IPS-11a (cell line): ENCODE data around the gene GATA6.
"Not testable (repeated sequence)": the region's sequence is repeated elsewhere in the genome, so short reads cannot be mapped to it uniquely, and the experiment has no call there.

Experiments used
- H3K4me3 ChIP-seq: one replicate; pipeline ENCODE4 v1.5.1; 2013; ENCODE audit warnings: low read depth, low read length, control low read depth

The GATA6 gene

GRCh38 chr18:22180722-22181121 is 11.3 kb downstream of the GATA6 start:
- H3K4me3 ChIP-seq = no peak overlapping the region

- no peak overlapping the region for H3K4me3 ChIP-seq
Measured at GRCh38 chr18:22182884-22183697, 13.7 kb downstream of the GATA6 start.

- no peak overlapping the region for H3K4me3 ChIP-seq
Measured at GRCh38 chr18:22183698-22184170, 14.3 kb downstream of the GATA6 start.

GRCh38 chr18:22184573-22184972 is 15.2 kb downstream of the GATA6 start:
- not testable (repeated sequence) for H3K4me3 ChIP-seq

- no peak overlapping the region for H3K4me3 ChIP-seq
Measured at GRCh38 chr18:22185273-22185672, 15.9 kb downstream of the GATA6 start.

DNA sequence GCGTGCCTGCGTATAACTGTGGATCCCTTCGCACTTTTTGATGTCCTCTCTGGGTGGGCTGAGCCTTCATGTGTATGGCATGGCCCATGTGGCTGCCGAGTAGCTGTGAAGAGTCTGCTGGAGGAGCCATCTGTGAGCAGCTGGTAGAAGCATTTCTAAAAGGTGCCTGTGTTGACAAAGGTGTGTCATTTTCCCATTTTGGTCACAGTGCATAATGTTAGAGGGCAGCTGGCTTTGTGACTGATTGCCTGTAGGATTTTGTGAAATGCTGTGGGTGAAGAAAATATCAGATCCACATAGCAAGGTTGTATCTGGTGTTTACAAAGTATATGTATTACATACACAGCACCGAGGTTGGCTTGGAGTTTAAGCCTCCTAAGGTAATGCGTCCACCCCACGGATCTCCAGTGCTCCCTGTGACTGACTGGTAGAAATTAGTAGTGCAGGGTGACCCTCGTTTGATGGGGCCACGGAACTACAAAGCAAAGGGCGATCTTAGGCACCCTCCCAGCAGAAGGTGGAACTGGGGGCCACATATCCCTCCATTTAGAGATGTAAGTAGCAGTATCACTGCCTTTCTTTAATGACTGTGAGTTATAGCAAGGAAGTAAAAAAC is 16.5 kb downstream of the GATA6 start:
- H3K4me3 ChIP-seq = no peak overlapping the region

- no peak overlapping the region for H3K4me3 ChIP-seq
Measured at GRCh38 chr18:22186484-22186971, 17.1 kb downstream of the GATA6 start.

DNA sequence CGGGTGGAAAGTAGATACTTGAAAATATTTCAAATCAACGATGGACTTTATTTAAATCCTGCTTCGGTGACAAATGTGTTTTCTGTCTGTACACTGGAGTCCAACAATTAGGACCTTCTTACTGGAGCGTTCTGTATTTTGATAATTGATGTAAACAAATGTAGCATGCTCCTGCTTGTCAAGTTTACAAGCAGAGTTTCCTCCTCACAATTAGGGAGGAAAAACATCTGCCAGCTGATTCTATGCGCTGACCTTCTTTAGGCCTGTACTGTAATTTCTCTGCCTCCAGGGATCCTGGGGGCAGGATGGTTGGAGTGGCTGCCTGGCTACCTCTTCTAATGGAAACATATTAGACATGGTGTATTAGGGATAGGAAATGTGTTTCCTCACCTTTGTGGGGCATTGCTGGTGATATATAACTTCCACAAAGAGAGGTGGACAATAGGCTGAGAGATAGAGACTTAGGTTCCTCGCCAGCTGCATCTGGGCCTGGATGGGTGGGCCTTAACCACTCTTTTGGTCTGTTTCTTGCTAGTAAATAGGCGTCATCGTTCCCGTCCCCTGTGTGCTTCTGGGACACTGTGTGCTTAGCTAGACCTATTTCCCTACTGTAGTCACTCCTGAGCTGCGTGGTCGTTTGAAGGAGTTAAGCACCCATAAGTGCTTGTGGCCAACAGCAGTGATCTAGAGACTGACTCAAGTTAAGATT is 19.3 kb downstream of the GATA6 start:
- H3K4me3 ChIP-seq = no peak overlapping the region

DNA sequence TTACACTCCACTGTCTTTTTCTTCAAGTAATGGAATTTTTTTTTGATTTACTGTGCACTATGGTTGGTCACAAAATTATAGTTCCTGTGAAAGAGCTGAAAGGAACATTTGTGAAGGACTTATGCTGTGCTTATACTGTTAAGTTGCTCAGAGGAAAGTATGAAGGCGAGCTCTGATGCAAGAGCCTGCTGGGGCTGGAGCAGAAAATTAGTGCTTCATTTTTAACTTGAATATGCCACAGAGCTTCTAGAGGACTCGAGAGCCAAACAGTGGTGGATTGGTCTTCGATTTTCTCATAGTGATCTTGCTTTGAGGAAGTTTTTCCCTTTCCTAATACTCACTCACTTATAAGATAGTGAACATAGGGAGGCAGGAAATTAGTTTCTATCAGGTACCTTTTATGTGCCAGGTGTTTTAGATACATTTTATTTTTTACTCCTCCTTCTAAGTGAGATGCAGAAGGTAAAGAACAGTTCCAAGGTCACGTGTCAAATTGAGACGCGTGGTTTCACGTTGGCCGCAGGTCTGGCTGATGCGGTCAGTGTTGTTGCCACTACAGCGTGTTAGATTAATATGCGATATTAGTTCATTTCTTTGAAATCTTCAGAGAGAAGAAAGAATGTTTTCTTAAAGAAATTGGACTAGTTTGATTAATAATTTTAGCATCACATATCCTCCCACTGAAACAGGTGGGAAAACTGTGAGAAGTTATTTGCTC is 20.2 kb downstream of the GATA6 start:
- H3K4me3 ChIP-seq = no peak overlapping the region

GRCh38 chr18:22191346-22191695 is 21.9 kb downstream of the GATA6 start:
- H3K4me3 ChIP-seq = no peak overlapping the region

GRCh38 chr18:22191923-22192322 is 22.5 kb downstream of the GATA6 start:
- no peak overlapping the region for H3K4me3 ChIP-seq

- H3K4me3 ChIP-seq = no peak overlapping the region
Measured at GRCh38 chr18:22193466-22193865, 24.1 kb downstream of the GATA6 start.

DNA sequence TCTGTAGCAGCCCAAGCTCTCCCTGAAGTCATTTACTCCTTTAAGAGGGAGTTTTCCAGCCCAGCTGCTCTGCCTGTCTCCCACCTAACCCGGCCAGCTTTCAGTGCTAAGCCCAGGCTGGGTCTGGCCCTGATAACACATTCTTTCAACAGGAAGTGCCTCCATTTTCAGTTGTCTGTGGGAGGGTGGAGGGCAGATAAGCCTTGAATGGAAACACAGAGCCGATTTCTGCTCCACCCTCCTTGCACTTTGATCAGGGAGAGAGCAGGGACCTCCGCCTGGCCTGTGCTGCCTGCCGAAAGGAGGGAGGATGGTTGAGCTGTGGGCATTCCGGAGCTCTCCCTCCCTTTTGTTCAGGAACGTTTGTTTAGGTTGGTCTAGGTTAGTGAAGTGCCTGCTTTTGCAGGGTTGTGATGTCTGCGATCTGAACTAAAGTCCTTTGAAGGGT is 24.8 kb downstream of the GATA6 start:
- H3K4me3 ChIP-seq = no peak overlapping the region

DNA sequence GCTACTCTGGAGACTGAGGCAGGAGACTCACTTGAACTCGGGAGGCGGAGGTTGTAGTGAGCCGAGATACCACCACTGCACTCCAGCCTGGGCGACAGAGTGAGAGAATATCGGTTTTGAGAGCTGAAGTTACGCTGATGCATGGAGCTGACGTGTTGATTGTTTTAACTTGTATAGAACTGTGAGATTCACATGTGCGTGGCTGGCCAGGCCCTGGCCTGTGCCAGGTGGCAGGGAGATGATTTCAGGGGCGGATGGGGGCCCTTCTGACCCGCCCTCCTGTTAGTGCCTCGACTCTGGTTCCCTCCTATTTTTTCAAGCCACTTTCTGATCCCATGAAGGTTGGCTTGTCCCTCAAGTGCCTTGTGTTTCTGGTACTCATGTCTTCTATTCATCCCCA is 25.7 kb downstream of the GATA6 start:
- no peak overlapping the region for H3K4me3 ChIP-seq

- H3K4me3 ChIP-seq = not testable (repeated sequence)
Measured at GRCh38 chr18:22196943-22197342, 27.6 kb downstream of the GATA6 start.

- H3K4me3 ChIP-seq = no peak overlapping the region
Measured at GRCh38 chr18:22197668-22198067, 28.3 kb downstream of the GATA6 start.

DNA sequence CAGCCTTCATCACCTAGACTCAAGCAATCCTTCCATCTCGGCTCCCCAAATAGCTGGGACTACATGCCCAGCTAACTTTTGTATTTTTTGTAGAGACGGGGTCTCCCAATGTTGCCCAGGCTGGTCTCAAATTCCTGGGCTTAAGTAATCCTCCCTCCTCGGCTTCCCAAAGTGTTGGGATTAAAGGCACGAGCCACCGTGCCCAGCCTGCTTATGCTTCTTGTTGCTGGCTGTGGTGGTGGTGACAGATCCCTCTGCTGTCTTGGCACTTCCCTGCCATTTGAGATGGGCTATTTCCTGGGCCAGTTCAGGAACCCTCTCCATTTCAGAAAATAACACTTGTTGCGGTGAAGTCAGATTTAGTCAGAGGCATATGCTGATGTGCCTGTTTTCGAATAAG is 28.8 kb downstream of the GATA6 start:
- H3K4me3 ChIP-seq = no peak overlapping the region

DNA sequence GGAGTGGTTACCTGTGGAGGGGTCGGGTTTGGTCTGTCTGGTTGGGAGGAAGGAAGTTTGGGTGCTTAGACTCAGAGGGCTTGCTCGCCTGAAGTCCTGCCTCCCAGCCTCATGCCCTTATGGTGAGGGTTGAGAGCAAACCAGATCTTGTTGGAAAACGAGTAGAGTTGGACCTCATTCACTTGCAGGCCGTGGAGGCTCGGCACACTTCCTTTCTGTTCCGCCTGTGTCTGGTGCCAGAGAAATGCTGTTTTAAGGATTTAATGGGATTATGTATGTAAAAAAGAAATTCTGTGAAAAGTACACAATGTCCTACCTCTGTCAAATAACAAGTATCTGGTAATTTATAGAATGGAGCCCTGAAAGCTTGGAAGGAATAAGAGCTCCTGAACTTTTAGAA is 29.6 kb downstream of the GATA6 start:
- no peak overlapping the region for H3K4me3 ChIP-seq

- no peak overlapping the region for H3K4me3 ChIP-seq
Measured at GRCh38 chr18:22200611-22201225, 31.3 kb downstream of the GATA6 start.

- no peak overlapping the region for H3K4me3 ChIP-seq
Measured at GRCh38 chr18:22203035-22203434, 33.6 kb downstream of the GATA6 start.
